SK-N-SH (cell line): Measurements from ENCODE around the gene ARID1B.

ENCODE experiments used
- CTCF ChIP-seq: fragments of 200-600 bp; sonication (generic); IDR thresholded peaks from 2 replicates; pipeline ENCODE4 v1.6.1; 2017; ENCODE audit warnings: antibody characterized with exemption, mild to moderate bottlenecking, moderate library complexity
- NRF1 ChIP-seq: IDR thresholded peaks from 2 replicates; pipeline ENCODE4 v1.6.1; 2012; ENCODE audit warnings: low read depth, mild to moderate bottlenecking, low read length

- TF ChIP-seq CTCF = no peak
- TF ChIP-seq NRF1 = no peak
These were observed 197.7 kb downstream of the ARID1B start for GRCh38 chr6:156974830-156975261.
